Measurements from ENCODE around the gene PLEKHM2. TPM values are rescaled to one million over a fixed set of nuclear protein-coding genes. Genes with fewer than 3 reads are reported as not detected.

The PLEKHM2 gene
- total RNA-seq, 1 experiment from 2014 or later, result 45.9 TPM

DNA sequence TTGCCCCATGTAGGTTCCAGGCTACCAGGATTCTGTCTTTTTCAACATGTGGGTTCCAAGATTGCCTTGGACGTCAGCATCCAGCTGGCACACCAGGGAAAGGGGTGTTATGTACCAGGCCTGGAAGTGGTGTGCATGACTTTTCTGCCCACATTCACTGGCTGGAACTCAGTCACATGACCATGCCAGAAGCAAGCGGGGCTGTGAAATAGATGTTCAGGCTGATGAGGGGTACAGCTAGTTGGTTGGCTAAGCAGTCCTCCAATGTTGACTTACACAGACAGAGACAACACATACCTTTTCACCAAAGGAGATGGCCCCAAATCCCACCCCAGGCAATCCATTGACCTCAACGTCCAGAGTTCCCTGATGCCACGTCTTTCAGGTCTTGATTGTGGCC is 14.3 kb upstream of the PLEKHM2 start:
- Histone ChIP-seq H3K4me1 (ENCODE audit: insufficient read depth, low read length) (no peaks in the 10 kb centered on the region; the same call in 1 of the 2 replicates), H3K4ac (ENCODE audit: low read depth, low read length) (no peak overlapping the region), H2AFZ (ENCODE audit: low read length) (no peak overlapping the region), H2BK5ac (ENCODE audit: insufficient read length, low read length) (no peak overlapping the region), H3K14ac (ENCODE audit: insufficient read depth, low read length) (no peak overlapping the region; the same call in 1 of the 2 replicates), H3K23ac (ENCODE audit: insufficient read length, low read depth, low read length) (no peak overlapping the region), H2AK5ac (ENCODE audit: insufficient read length, low read length) (no peak overlapping the region), H3K27me3 (ENCODE audit: insufficient read depth, low read length) (no peaks in the 10 kb centered on the region), H3K79me1 (ENCODE audit: insufficient read depth, low read depth, low read length, poor library complexity, severe bottlenecking) (no peaks in the 10 kb centered on the region), H3K23me2 (ENCODE audit: insufficient read length, low read depth, low read length, poor library complexity, severe bottlenecking) (no peaks in the 10 kb centered on the region), H2BK12ac (ENCODE audit: insufficient read length, low read depth, low read length) (no peak overlapping the region), H3K18ac (ENCODE audit: insufficient read length, low read depth, low read length) (no peak overlapping the region), H3K4me2 (ENCODE audit: insufficient read depth, insufficient read length, low read length) (no peak overlapping the region), H4K5ac (ENCODE audit: insufficient read length, low read depth, low read length) (no peak overlapping the region), H3K9me3 (ENCODE audit: control insufficient read depth, low read depth, low read length) (no peaks in the 10 kb centered on the region), H4K91ac (ENCODE audit: insufficient read length, low read depth, low read length) (no peak overlapping the region), H4K8ac (replicated peaks; ENCODE audit: insufficient read length, low read depth, low read length) (no peak overlapping the region), H3K9ac (ENCODE audit: extremely low read depth, insufficient read length, low read length) (no peak overlapping the region), H3K79me2 (ENCODE audit: insufficient read depth, low read length) (no peaks in the 10 kb centered on the region), H3K56ac (ENCODE audit: insufficient read length, low read depth, low read length) (no peak overlapping the region), H2BK20ac (ENCODE audit: low read depth, low read length, poor library complexity, severe bottlenecking) (no peak overlapping the region), H3T11ph (ENCODE audit: low read length) (no peak overlapping the region), H4K20me1 (ENCODE audit: control insufficient read depth, insufficient read depth, insufficient read length) (no peaks in the 10 kb centered on the region), H3K27ac (ENCODE audit: insufficient read length, low read depth, low read length) (no peak overlapping the region), H2BK15ac (ENCODE audit: low read depth, low read length) (no peak overlapping the region), H2BK120ac (ENCODE audit: low read depth, low read length, poor library complexity, severe bottlenecking) (no peak overlapping the region)
- no peaks in the 10 kb centered on the region for H3K27me3 Mint-ChIP-seq (ENCODE audit: low read depth)
- H3K27ac Mint-ChIP-seq, result no peak overlapping the region; a peak in 1 of 7 replicates
- H3K4me1 Mint-ChIP-seq, result peaks cover 16 to 25% of the 10 kb centered on the region in 2 experiments
- DNase-seq, result no peak
- no CpG with 5 or more reads among the region's 4 CpGs for WGBS (ENCODE audit: extremely low coverage, insufficient read length, low lambda C conversion rate)
- no peak overlapping the region for H3K4me3 Mint-ChIP-seq
- TF ChIP-seq, protein P1, sequence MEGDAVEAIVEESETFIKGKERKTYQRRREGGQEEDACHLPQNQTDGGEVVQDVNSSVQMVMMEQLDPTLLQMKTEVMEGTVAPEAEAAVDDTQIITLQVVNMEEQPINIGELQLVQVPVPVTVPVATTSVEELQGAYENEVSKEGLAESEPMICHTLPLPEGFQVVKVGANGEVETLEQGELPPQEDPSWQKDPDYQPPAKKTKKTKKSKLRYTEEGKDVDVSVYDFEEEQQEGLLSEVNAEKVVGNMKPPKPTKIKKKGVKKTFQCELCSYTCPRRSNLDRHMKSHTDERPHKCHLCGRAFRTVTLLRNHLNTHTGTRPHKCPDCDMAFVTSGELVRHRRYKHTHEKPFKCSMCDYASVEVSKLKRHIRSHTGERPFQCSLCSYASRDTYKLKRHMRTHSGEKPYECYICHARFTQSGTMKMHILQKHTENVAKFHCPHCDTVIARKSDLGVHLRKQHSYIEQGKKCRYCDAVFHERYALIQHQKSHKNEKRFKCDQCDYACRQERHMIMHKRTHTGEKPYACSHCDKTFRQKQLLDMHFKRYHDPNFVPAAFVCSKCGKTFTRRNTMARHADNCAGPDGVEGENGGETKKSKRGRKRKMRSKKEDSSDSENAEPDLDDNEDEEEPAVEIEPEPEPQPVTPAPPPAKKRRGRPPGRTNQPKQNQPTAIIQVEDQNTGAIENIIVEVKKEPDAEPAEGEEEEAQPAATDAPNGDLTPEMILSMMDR (conservative IDR thresholded peaks at IDR 0.05), result no peak
- H3K36me3 Mint-ChIP-seq (ENCODE audit: insufficient read depth in 1 of 3, low read depth in 3 of 3), result peaks cover 0 to 2% (median 0%) of the 10 kb centered on the region in 3 experiments; a peak in 2 of 7 replicates
- H3K9me3 Mint-ChIP-seq, result no peaks in the 10 kb centered on the region
